Gastroesophageal sphincter (tissue), 3 donors: ENCODE measurements around the gene SLC25A34.

Experiments
- CTCF ChIP-seq, 4 experiments: fragments of 200-600 bp in 2 of 4; fragments of 450-650 bp in 2 of 4; sonication (generic) in 1 of 4; IDR thresholded peaks; one replicate each; pipeline ENCODE4 v1.5.1; 2017 to 2019; ENCODE audit warnings: antibody characterized with exemption in 4 of 4, mild to moderate bottlenecking in 2 of 4, moderate library complexity in 2 of 4
- POLR2A ChIP-seq, 2 donors: fragments of 450-650 bp; IDR thresholded peaks; one replicate each; pipeline ENCODE4 v1.6.1; 2017; ENCODE audit warnings: antibody characterized with exemption in 2 of 2, mild to moderate bottlenecking in 2 of 2, moderate library complexity in 1 of 2
- POLR2AphosphoS5 ChIP-seq: sonication (generic); formaldehyde crosslinking; IDR thresholded peaks from one replicate; pipeline ENCODE4 v1.6.1; 2017; ENCODE audit warnings: antibody characterized with exemption

DNA sequence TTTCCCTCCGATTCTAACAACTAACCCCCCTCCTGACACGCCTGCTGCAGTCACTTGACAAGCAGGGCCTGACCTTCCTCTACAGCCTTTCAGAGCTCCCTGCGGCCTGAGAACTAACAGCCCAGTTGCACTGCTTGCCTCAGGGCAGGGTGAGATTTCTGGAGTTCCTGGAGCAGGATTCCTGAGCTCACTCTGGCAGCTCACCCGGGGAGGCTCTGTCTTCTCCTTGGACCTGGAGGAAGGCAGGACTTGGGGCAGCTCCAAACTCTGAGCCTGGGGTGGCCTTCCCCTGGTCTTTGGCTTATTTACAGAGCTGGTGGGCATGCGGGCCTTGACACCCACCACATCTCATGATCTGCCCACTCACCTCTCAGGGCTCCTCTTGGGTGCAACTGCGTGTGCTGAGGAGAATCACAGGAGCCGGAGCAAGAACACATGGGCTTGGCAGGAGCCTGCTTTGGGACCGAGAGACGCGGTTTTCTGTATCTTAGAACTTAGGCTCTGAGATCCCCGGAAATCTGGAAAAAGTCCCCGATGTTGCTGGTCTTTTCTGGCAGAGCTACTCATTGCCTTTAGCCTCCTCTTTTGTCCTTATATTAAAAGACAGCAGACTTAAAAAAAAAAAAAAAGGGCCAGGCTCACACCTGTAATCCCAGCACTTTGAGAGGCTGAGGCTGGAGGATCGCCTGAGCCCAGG lies 13.1 kb upstream of the SLC25A34 start:
- TF ChIP-seq POLR2A (IDR thresholded peaks at IDR 0.05) (no peak), CTCF (IDR thresholded peaks at IDR 0.05) (no peak), POLR2AphosphoS5 (no peak)
